AG09319 (cell line): ENCODE measurements around the gene FBXL17.

ENCODE experiments used
- DNase-seq: peaks from one replicate; pipeline ENCODE4 v3.0.0-alpha.2; 2010; ENCODE audit warnings: low read depth; ENCODE audit errors: extremely low read depth
- TF ChIP-seq, protein P1 (sequence below): IDR thresholded peaks from 2 replicates; pipeline ENCODE4 v1.5.1; 2011; ENCODE audit warnings: low read depth, mild to moderate bottlenecking, inconsistent platforms, low read length, moderate library complexity

Gene FBXL17

DNA sequence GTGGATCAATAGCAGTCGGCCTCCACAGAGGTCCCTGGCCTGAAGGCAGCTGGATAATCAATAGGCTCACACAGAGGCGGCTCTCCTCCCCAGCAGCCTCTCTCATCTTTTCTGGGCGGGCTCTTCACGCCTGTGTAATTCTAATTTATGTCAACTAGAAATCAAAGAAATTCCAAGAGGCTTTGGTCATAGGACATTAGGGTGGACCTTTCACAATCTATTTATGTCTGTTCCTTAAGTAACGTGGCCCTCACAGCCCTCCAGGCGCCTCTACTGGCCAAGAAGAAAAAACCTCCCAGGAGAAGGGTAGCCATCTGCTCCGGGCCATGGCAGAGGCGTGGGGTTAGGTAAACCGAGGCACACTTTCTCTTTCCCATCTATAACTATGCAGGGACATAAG lies 506.1 kb downstream of the FBXL17 start:
- TF ChIP-seq, protein P1, sequence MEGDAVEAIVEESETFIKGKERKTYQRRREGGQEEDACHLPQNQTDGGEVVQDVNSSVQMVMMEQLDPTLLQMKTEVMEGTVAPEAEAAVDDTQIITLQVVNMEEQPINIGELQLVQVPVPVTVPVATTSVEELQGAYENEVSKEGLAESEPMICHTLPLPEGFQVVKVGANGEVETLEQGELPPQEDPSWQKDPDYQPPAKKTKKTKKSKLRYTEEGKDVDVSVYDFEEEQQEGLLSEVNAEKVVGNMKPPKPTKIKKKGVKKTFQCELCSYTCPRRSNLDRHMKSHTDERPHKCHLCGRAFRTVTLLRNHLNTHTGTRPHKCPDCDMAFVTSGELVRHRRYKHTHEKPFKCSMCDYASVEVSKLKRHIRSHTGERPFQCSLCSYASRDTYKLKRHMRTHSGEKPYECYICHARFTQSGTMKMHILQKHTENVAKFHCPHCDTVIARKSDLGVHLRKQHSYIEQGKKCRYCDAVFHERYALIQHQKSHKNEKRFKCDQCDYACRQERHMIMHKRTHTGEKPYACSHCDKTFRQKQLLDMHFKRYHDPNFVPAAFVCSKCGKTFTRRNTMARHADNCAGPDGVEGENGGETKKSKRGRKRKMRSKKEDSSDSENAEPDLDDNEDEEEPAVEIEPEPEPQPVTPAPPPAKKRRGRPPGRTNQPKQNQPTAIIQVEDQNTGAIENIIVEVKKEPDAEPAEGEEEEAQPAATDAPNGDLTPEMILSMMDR = peak; percentile 2
- DNase-seq = no peak

DNA sequence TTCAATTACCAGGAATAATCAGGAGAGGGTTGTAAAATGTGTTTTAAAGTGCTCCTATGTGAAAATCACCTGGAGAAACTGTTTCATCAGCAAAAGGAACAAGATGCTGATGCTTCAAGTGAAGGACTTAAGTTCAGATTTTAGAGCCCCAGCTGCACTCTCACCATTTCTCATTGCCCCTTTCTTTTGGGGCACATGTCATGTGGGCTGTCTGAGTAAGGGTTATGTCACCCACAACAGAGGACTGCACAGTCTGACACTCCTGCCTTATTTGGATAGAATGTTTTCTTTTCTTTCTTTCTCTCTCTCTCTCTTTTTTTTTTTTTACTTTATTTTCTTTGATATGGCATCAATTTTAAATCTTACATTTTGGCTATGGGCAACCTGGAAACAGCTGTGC lies 507.1 kb downstream of the FBXL17 start:
- TF ChIP-seq, protein P1 = no peak
- no peak for DNase-seq

DNA sequence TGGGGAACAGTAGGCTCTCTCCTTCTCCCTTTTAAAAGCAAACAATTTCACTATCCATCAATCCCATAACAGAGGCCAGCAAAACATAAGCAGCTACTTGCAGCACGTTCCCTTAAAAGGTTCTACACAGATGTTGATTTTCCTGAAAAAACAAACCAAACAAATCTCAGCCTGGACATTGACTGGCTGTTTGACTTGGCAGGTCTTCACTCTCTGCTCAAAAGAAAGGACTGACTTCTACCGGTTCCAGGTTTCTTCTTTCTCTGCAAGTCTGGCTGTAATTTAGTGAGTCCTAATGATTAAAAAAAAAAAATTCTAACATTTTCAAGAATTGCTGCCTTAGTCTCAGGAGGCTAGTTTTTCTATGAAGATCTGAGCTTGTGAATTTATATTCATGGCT lies 508.0 kb downstream of the FBXL17 start:
- TF ChIP-seq, protein P1 = no peak
- DNase-seq = no peak

DNA sequence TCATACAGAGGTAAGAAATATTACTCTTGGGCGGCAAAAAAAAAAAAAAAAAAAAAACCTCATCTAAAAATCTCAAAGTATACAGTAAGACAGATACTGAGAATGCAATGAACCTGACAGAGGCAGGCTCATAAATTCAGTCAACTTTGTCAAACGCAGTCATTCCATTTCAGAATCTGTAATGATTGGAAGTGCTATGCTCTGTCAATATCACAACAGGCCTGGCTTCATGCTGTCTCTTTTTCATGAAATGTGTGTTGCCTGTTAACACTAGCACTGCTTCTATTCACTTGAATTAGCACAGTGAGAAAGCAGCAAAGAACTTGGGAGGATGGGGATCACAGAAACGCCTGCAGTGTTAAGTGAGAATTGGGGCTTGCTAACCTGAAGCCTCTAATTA lies 510.9 kb downstream of the FBXL17 start:
- TF ChIP-seq, protein P1 = no peak
- DNase-seq = no peak

DNA sequence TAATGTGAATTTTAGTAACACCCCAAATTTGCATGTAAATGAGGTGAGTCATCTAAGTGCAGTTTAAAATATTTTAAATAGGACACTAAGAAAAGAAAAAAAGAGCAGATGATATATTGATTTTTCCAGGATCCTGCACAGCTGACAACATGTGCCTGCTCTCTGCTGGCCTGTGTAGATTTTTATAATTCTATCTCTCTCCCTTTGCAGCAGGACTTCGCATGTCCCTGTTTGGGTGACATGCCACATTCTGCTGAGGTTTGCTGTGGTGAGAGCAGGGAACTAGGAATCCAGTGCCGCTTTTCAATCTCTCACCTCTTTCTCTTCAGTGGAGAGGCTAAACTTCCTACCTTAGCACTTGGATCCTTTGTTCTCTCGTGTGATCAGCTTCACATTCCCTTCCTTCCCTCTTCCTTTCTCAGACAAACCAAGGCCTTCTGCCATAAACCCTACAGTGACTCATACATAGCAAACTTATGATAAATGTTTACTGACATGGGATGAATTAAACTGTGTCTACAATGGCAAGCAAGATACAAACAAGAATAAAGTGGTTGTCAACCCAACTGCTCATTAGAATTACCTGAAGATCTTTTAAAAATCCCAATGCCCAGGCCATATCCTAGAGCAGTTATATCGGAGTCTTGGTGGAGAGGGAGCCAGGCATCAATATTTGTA lies 512.3 kb downstream of the FBXL17 start:
- peak; percentile 36 for DNase-seq
- TF ChIP-seq, protein P1 = no peak

DNA sequence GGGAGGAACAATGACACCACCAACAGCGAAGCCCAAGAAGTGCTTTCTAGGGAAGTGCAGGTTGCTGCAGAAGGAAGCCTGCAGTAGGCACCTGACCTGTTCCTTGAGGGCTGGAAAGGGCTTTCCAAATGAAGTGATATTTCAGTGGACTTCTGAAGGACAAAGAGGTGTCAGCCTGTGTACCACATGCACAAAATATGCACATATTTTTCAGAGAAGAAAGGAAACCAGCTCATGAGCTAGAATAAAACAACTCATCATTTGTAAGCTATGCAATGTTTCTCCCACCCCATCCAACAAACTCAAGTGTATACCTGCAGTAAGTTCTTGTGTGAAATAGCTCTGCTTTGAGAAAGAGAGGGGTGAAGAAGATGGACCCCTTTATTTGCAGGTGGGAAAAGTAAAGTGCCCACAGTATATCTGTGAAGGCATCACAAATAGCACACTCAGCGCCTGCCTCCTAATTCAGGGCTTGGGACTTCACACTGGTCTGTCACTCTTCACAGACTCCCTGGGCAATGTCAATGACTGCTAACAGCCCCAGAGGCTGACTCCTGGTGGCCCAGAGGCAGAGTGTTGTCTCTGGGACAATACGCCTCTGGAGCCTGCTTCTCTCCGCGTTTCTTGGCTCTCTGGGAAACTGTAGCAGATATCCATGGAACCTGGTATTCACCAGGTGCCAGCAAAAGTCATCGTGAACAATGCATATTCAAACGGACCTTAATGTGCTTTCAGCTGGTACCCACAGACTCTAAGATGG lies 513.1 kb downstream of the FBXL17 start:
- no peak for DNase-seq
- TF ChIP-seq, protein P1 = no peak

DNA sequence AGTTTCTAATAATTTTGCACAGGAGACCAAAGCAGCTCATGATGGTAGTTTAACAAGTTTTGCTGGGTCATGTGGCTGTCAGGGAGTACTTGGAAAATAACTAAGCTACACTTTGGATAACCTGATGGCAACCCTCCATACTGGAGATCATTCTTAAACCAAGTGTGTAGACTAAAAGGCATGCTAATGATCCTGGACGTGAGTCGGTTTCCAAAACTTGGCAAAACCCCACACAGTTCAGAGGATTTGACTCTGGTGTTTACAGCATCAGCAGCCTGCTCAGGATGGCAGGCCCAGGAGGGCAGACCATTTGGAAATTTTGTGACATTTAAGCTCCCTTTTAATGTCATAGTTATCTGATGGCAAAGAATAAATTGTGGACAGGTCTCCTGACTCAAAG lies 514.6 kb downstream of the FBXL17 start:
- TF ChIP-seq, protein P1 = no peak

More for the DNA sequence above, 514.6 kb downstream of the FBXL17 start:
- no peak for DNase-seq
